GM12892 (cell line): ENCODE measurements around the gene TLE7.

Source experiments
- DNase-seq: peaks from one replicate; pipeline ENCODE4 v3.0.0; 2011; ENCODE audit not compliant: insufficient read length
- FAIRE-seq: peaks from 2 replicates; lab custom pipeline; 2011; peaks lifted over from hg19 to GRCh38; lab: Jason Lieb, UNC
- POLR2A ChIP-seq: IDR thresholded peaks from 2 replicates; pipeline ENCODE4 v1.6.1; 2011; ENCODE audit warnings: low read depth, low read length, control low read depth
- POLR2AphosphoS5 ChIP-seq: IDR thresholded peaks from 2 replicates; pipeline ENCODE4 v1.6.1; 2011; ENCODE audit warnings: low read depth, low read length, control low read depth
- TAF1 ChIP-seq: IDR thresholded peaks from 2 replicates; pipeline ENCODE4 v1.6.1; 2011; ENCODE audit warnings: low read depth, mild to moderate bottlenecking, control low read depth, low read length, borderline replicate concordance

Gene TLE7

DNA sequence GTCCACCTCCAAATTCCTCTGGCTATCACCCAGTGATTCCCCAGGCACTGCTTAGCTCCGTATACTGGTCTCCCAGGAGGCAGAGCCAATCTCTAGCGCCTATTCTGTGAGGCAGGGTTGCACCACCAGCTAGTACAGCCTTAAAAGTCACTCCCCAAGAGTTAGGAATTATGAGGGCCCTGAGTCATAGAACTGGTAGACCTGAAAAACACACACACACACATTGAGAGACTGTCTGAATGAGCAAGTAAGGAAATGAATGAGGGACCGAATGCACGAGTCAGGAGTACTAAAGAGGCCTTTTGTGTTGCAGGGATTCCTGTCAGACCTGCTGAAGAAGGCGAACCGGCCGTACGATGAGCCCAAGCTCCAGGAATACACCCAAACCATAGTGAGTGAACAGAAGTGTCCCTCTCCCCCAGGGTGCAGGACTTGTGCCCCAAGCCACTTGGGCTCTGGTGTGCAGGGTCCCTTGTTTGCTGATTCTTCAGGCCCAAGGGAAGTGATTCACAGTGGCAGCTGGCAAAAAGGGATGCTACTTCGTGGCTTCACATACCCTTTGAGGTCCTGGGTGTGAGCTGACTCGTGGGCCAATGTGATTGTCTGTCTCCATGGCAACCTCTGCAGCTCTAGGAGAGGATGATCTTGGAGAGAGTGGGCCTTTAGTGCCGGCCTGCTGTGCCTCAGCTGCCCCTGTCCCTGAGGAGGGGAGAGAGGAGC is 58.6 kb downstream of the TLE7 start:
- FAIRE-seq (no peak), DNase-seq (no peak)
- TF ChIP-seq POLR2AphosphoS5 (no peak), TAF1 (no peak), POLR2A (no peak)

DNA sequence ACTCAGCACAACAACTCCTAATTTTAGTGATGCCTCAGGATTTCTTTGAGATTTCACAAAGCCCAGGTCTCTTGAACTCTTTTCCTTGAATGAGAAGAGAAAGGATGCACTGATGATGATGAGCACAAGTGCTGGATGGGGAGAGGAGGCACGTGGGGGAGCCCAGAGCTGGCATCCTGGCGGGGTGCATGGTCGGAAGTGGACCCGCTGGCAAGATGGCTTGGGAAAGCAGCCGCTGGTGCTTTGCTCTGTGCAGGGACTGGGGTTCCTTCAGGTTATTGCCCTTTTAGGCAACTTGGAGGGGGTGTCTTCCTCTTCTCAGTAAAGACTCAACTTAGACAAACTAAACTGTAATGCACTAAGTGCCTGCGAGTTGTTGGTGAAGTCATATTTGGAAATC is 61.0 kb downstream of the TLE7 start:
- DNase-seq (no peak), FAIRE-seq (no peak)
- TF ChIP-seq POLR2A, result no peak
